Neural progenitor cell (in vitro differentiated cells): Measurements from ENCODE around the gene NELFCD. TPM values are rescaled to one million over a fixed set of nuclear protein-coding genes. Genes with fewer than 3 reads are reported as not detected.

Experiments
- DNase-seq: peaks from one replicate; pipeline ENCODE4 v3.0.0-alpha.2; 2016; ENCODE audit warnings: low spot score
- H2AFZ ChIP-seq: fragments of 200-600 bp; sonication (generic); replicated peaks from 2 replicates; pipeline ENCODE4 v1.6.1; 2016; ENCODE audit warnings: antibody characterized with exemption
- H3F3A ChIP-seq: fragments of 200-600 bp; sonication (generic); 2 replicates; pipeline ENCODE4 v1.6.1; 2016; ENCODE audit warnings: antibody characterized with exemption, low read depth
- H3K27ac ChIP-seq: fragments of 200-600 bp; sonication (generic); 2 replicates; pipeline ENCODE4 v1.5.1; 2016; ENCODE audit warnings: mild to moderate bottlenecking
- H3K27me3 ChIP-seq: fragments of 200-600 bp; sonication (generic); 2 replicates; pipeline ENCODE4 v1.6.1; 2016; ENCODE audit warnings: mild to moderate bottlenecking, moderate library complexity
- H3K36me3 ChIP-seq: fragments of 200-600 bp; sonication (generic); 2 replicates; pipeline ENCODE4 v1.5.1; 2016
- H3K4me1 ChIP-seq: fragments of 200-600 bp; sonication (generic); 2 replicates; pipeline ENCODE4 v1.6.1; 2016; ENCODE audit warnings: mixed run types
- H3K4me2 ChIP-seq: fragments of 200-600 bp; sonication (generic); 2 replicates; pipeline ENCODE4 v1.6.1; 2016
- H3K4me3 ChIP-seq: fragments of 200-600 bp; sonication (generic); 2 replicates; pipeline ENCODE4 v1.5.1; 2016
- H3K79me2 ChIP-seq: fragments of 200-600 bp; sonication (generic); 2 replicates; pipeline ENCODE4 v1.6.1; 2016; ENCODE audit warnings: low read depth
- H3K9ac ChIP-seq: fragments of 200-600 bp; sonication (generic); 2 replicates; pipeline ENCODE4 v1.6.1; 2016
- H3K9me3 ChIP-seq: fragments of 200-600 bp; sonication (generic); 2 replicates; pipeline ENCODE4 v1.5.1; 2016; ENCODE audit warnings: low read depth
- H4K20me1 ChIP-seq: fragments of 200-600 bp; sonication (generic); 2 replicates; pipeline ENCODE4 v1.6.1; 2016; ENCODE audit warnings: low read depth
- H3K27ac Mint-ChIP-seq: 3 replicates; pipeline ENCODE4 v1.8.0; 2021; ENCODE audit warnings: mixed read lengths
- H3K27me3 Mint-ChIP-seq: 2 replicates; pipeline ENCODE4 v1.8.0; 2022; ENCODE audit warnings: low read depth, mild to moderate bottlenecking, inconsistent platforms, moderate library complexity, mixed read lengths; ENCODE audit not compliant: insufficient read depth
- H3K36me3 Mint-ChIP-seq: 3 replicates; pipeline ENCODE4 v1.8.0; 2021; ENCODE audit warnings: mixed read lengths
- H3K4me1 Mint-ChIP-seq: 3 replicates; pipeline ENCODE4 v1.8.0; 2021; ENCODE audit warnings: mixed read lengths
- H3K4me3 Mint-ChIP-seq: 3 replicates; pipeline ENCODE4 v1.8.0; 2021; ENCODE audit warnings: mild to moderate bottlenecking, moderate library complexity, mixed read lengths
- H3K9me3 Mint-ChIP-seq: 3 replicates; pipeline ENCODE4 v1.8.0; 2020; ENCODE audit warnings: mixed read lengths
- CTCF ChIP-seq: fragments of 200-600 bp; sonication (generic); IDR thresholded peaks from 2 replicates; pipeline ENCODE4 v1.5.1; 2017; ENCODE audit warnings: antibody characterized with exemption, mild to moderate bottlenecking
- EZH2 ChIP-seq: fragments of 200-600 bp; sonication (generic); IDR thresholded peaks from 2 replicates; pipeline ENCODE4 v1.6.1; 2017; ENCODE audit warnings: antibody characterized with exemption, mild to moderate bottlenecking, moderate library complexity
- EZH2phosphoT487 ChIP-seq: fragments of 200-600 bp; sonication (generic); IDR thresholded peaks from 2 replicates; pipeline ENCODE4 v1.6.1; 2017; ENCODE audit warnings: antibody characterized with exemption
- total RNA-seq: library from RNA; depleted of rRNA; stranded (reverse); fragments of >200 nt; gene quantifications from 2 replicates; pipeline ENCODE4 v1.2.3, GENCODE V29; 2015; ENCODE audit warnings: low replicate concordance

Gene NELFCD
- total RNA-seq, 1 donor from 2014 or later = 58.9 TPM

- H3K4me3 ChIP-seq = peak overlapping the region; percentile 68
- no peak overlapping the region for H2AFZ ChIP-seq
- Mint-ChIP-seq H3K4me3 (peak overlapping the region; percentile 96), H3K9me3 (no peaks in the 10 kb centered on the region), H3K27me3 (no peaks in the 10 kb centered on the region), H3K27ac (no peak overlapping the region), H3K36me3 (peaks cover 20% of the 10 kb centered on the region), H3K4me1 (peaks cover 42% of the 10 kb centered on the region)
- no peaks in the 10 kb centered on the region for H3K27me3 ChIP-seq
- H3F3A ChIP-seq = peaks cover 19% of the 10 kb centered on the region
- DNase-seq = no peak
- H3K79me2 ChIP-seq = peaks cover 43% of the 10 kb centered on the region
- peaks cover 29% of the 10 kb centered on the region for H4K20me1 ChIP-seq
- no peak for TF ChIP-seq EZH2phosphoT487
- TF ChIP-seq CTCF = no peak
- no peak for TF ChIP-seq EZH2
- no peaks in the 10 kb centered on the region for H3K9me3 ChIP-seq
- H3K36me3 ChIP-seq = peaks cover 11% of the 10 kb centered on the region
- no peak overlapping the region for H3K27ac ChIP-seq
- H3K9ac ChIP-seq = no peak overlapping the region
- H3K4me1 ChIP-seq = peaks cover 33% of the 10 kb centered on the region
- H3K4me2 ChIP-seq = peak overlapping the region; percentile 73
Measured at GRCh38 chr20:59033093-59033492, 52.0 kb downstream of the NELFCD start.

- Histone ChIP-seq H3F3A (peaks cover 19% of the 10 kb centered on the region), H2AFZ (no peak overlapping the region), H3K9me3 (no peaks in the 10 kb centered on the region), H3K4me2 (peak overlapping the region; percentile 73), H3K27me3 (no peaks in the 10 kb centered on the region), H3K27ac (no peak overlapping the region), H3K36me3 (peaks cover 9% of the 10 kb centered on the region), H4K20me1 (peaks cover 23% of the 10 kb centered on the region), H3K4me3 (no peak overlapping the region), H3K79me2 (peaks cover 43% of the 10 kb centered on the region), H3K4me1 (peaks cover 33% of the 10 kb centered on the region), H3K9ac (no peak overlapping the region)
- H3K27ac Mint-ChIP-seq = no peak overlapping the region
- TF ChIP-seq CTCF = no peak
- no peak for TF ChIP-seq EZH2
- TF ChIP-seq EZH2phosphoT487 = no peak
- peak overlapping the region; percentile 63 for H3K4me3 Mint-ChIP-seq
- no peaks in the 10 kb centered on the region for H3K9me3 Mint-ChIP-seq
- H3K27me3 Mint-ChIP-seq = no peaks in the 10 kb centered on the region
- no peak for DNase-seq
- H3K4me1 Mint-ChIP-seq = peaks cover 39% of the 10 kb centered on the region
- peaks cover 17% of the 10 kb centered on the region for H3K36me3 Mint-ChIP-seq
Measured at GRCh38 chr20:59033616-59034165, 52.6 kb downstream of the NELFCD start.

GRCh38 chr20:59035381-59035780 is 54.3 kb downstream of the NELFCD start:
- Mint-ChIP-seq H3K4me3 (no peak overlapping the region), H3K27ac (no peak overlapping the region), H3K27me3 (no peaks in the 10 kb centered on the region), H3K4me1 (peaks cover 28% of the 10 kb centered on the region), H3K9me3 (no peaks in the 10 kb centered on the region), H3K36me3 (peaks cover 14% of the 10 kb centered on the region)
- no peaks in the 10 kb centered on the region for H3K9me3 ChIP-seq
- H4K20me1 ChIP-seq = peaks cover 13% of the 10 kb centered on the region
- no peak overlapping the region for H3K4me2 ChIP-seq
- H3K9ac ChIP-seq = no peak overlapping the region
- no peak for DNase-seq
- no peak overlapping the region for H2AFZ ChIP-seq
- no peak overlapping the region for H3K27ac ChIP-seq
- TF ChIP-seq EZH2 (no peak), EZH2phosphoT487 (no peak), CTCF (no peak)
- H3K36me3 ChIP-seq = peaks cover 5% of the 10 kb centered on the region
- no peaks in the 10 kb centered on the region for H3K27me3 ChIP-seq
- peaks cover 43% of the 10 kb centered on the region for H3K79me2 ChIP-seq
- H3K4me1 ChIP-seq = peaks cover 20% of the 10 kb centered on the region
- no peak overlapping the region for H3K4me3 ChIP-seq
- H3F3A ChIP-seq = peaks cover 19% of the 10 kb centered on the region
